Upper lobe of left lung (tissue), 6 donors: ENCODE data around the gene STARD3NL. TPM values are rescaled to one million over a fixed set of nuclear protein-coding genes. Genes with fewer than 3 reads are reported as not detected.
"Not testable (repeated sequence)": the region's sequence is repeated elsewhere in the genome, so short reads cannot be mapped to it uniquely, and the experiment has no call there.

ENCODE experiments used
- ATAC-seq, 2 donors: fragments of 200-7000 bp; cut with Tn5 transposase; one replicate each; pipeline ENCODE4 v1.9.1; 2022; ENCODE audit warnings: mild to moderate bottlenecking in 2 of 2, moderate library complexity in 2 of 2; ENCODE audit not compliant: low FRiP score in 2 of 2
- DNase-seq, 2 donors: peaks; one replicate each; pipeline ENCODE4 v3.0.0-alpha.2; 2019 to 2020
- H3K27ac ChIP-seq, 4 donors: fragments of 200-600 bp; sonication (generic); one replicate each; pipeline ENCODE4 v1.5.1; 2016 to 2019
- H3K27me3 ChIP-seq, 4 donors: fragments of 200-600 bp; sonication (generic); one replicate each; pipeline ENCODE4 v1.5.1; 2017 to 2019
- H3K36me3 ChIP-seq, 4 donors: fragments of 200-600 bp; sonication (generic); one replicate each; pipeline ENCODE4 v1.5.1; 2016 to 2019
- H3K4me1 ChIP-seq, 4 donors: fragments of 200-600 bp; sonication (generic); one replicate each; pipeline ENCODE4 v1.5.1; 2018 to 2019
- H3K4me3 ChIP-seq, 4 donors: fragments of 200-600 bp; sonication (generic); one replicate each; pipeline ENCODE4 v1.5.1; 2017 to 2019; ENCODE audit warnings: mild to moderate bottlenecking in 2 of 4, moderate library complexity in 1 of 4
- H3K9me3 ChIP-seq, 4 donors: fragments of 200-600 bp; sonication (generic); one replicate each; pipeline ENCODE4 v1.5.1; 2018 to 2019
- EP300 ChIP-seq, 4 donors: sonication (generic); formaldehyde crosslinking; IDR thresholded peaks; one replicate each; pipeline ENCODE4 v1.5.1; 2017; ENCODE audit warnings: antibody characterized with exemption in 4 of 4, control low read depth in 2 of 4
- POLR2A ChIP-seq, 4 donors: fragments of 450-650 bp; IDR thresholded peaks; one replicate each; pipeline ENCODE4 v1.5.1; 2016 to 2017; ENCODE audit warnings: antibody characterized with exemption in 4 of 4, mild to moderate bottlenecking in 2 of 4
- POLR2AphosphoS5 ChIP-seq, 2 donors: sonication (generic); formaldehyde crosslinking; IDR thresholded peaks; one replicate each; pipeline ENCODE4 v1.5.1; 2017; ENCODE audit warnings: antibody characterized with exemption in 2 of 2
- WGBS, 2 donors: methylation state at CpG; one replicate each; pipeline ENCODE4 v1.1.5; 2017 to 2018; 5-methylcytosine and 5-hydroxymethylcytosine counted together
- total RNA-seq, 6 donors: library from RNA; depleted of rRNA in 4 of 6; stranded (reverse); fragments of >200 nt in 4 of 6; gene quantifications; one replicate each; pipeline versions ENCODE4 v1.1.0 to v1.2.1, GENCODE V29; 2016 to 2021
- TF ChIP-seq, protein P1 (sequence below), 6 experiments: fragments of 450-650 bp in 4 of 6; fragments of 200-600 bp in 2 of 6; sonication (generic) in 2 of 6; IDR thresholded peaks; one replicate each; pipeline ENCODE4 v1.5.1; 2016 to 2019; ENCODE audit warnings: antibody characterized with exemption in 6 of 6
- donor health status: DM: no; HTN: no; CAD: no; lungs with moderate emphysema.
- donor health status: DM: no; HTN: yes; CAD: no; lungs with severe emphysema.

Gene STARD3NL
- total RNA-seq, 6 donors from 2014 or later: 30.3 to 80.0 (median 51.1) TPM

DNA sequence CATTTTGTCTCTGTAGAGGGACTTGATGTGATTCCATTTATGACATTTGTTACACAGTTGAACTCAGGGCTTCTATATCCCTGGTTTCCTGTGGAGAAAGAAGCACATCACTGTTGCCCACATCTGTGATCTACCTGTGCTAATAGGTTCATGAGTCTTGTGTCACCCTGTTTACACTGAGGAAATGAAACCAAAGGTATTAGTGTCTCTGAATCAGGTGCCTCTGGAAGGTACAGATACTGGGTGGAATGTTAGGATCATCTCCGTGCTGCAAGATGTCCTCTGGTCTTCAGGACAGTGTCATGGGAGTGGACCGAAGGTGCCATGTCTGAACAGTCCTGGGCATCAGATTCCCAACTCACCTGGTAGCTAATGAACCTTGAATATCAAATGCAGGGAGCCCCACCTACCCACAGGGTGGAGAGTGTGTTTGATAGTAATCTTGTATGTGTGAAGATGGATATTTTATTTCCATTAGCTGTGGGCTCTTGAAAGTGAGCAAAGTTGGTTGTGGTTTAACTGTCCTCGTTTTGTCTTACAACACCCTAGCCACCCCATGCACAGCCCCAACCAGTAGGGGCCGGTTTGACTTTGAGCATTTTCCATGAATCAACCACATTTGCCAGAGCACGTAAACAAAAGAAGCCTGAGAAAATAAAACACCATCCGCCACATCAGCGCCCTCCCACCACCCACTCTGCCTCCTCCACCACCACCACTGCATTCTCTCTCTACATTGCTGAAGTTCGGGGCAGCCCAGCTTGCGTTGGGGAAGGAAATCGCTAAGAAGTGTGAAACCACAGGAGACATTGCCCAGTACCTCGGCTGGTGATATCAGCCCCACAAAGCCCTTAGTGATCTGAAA is 54.7 kb downstream of the STARD3NL start:
- WGBS, 2 donors: 41 to 69% methylated on average over 9 to 11 of the region's 11 CpGs
- H3K27me3 ChIP-seq: no peaks in the 10 kb centered on the region
- DNase-seq (peak in 1 of 2 donors; percentile 47), ATAC-seq (peak; percentile 65 to 67)
- H3K36me3 ChIP-seq: peaks cover 0 to 28% (median 17%) of the 10 kb centered on the region in 4 donors
- no peak overlapping the region for H3K4me3 ChIP-seq
- H3K4me1 ChIP-seq: no peaks in the 10 kb centered on the region
- no peaks in the 10 kb centered on the region for H3K9me3 ChIP-seq
- TF ChIP-seq, protein P1, sequence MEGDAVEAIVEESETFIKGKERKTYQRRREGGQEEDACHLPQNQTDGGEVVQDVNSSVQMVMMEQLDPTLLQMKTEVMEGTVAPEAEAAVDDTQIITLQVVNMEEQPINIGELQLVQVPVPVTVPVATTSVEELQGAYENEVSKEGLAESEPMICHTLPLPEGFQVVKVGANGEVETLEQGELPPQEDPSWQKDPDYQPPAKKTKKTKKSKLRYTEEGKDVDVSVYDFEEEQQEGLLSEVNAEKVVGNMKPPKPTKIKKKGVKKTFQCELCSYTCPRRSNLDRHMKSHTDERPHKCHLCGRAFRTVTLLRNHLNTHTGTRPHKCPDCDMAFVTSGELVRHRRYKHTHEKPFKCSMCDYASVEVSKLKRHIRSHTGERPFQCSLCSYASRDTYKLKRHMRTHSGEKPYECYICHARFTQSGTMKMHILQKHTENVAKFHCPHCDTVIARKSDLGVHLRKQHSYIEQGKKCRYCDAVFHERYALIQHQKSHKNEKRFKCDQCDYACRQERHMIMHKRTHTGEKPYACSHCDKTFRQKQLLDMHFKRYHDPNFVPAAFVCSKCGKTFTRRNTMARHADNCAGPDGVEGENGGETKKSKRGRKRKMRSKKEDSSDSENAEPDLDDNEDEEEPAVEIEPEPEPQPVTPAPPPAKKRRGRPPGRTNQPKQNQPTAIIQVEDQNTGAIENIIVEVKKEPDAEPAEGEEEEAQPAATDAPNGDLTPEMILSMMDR (IDR thresholded peaks at IDR 0.05): no peak
- TF ChIP-seq POLR2AphosphoS5 (IDR thresholded peaks at IDR 0.05) (peak in 1 of 2 donors; percentile 29), POLR2A (IDR thresholded peaks at IDR 0.05) (no peak), EP300 (IDR thresholded peaks at IDR 0.05) (no peak)
- H3K27ac ChIP-seq: peak overlapping the region in 2 of 4 donors; percentile 30 to 33

DNA sequence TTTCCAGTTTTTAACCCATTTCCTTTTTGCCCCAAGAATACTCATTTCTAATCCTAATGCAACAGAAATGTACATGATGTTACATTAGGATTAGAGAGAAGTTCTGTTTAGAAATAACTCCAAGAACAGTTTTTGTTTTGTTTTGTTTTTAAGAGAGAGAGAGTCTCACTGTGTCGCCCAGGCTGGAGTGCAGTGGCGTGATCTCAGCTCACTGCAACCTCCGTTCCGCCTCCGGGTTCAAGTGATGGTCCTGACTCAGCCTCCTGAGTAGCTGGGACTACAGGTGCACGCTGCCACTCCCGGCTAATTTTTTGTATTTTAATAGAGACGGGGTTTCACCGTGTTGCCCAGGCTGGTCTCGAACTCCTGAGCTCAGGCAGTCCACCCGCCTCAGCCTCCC is 56.7 kb downstream of the STARD3NL start:
- DNase-seq, ATAC-seq, H3K4me1 ChIP-seq, H3K4me3 ChIP-seq, H3K27ac ChIP-seq, H3K27me3 ChIP-seq, H3K9me3 ChIP-seq: not testable (repeated sequence)
- peaks cover 0 to 16% (median 6%) of the 10 kb centered on the region in 4 donors for H3K36me3 ChIP-seq
- WGBS, 2 donors: 88 to 90% methylated on average over 11 of the region's 11 CpGs

DNA sequence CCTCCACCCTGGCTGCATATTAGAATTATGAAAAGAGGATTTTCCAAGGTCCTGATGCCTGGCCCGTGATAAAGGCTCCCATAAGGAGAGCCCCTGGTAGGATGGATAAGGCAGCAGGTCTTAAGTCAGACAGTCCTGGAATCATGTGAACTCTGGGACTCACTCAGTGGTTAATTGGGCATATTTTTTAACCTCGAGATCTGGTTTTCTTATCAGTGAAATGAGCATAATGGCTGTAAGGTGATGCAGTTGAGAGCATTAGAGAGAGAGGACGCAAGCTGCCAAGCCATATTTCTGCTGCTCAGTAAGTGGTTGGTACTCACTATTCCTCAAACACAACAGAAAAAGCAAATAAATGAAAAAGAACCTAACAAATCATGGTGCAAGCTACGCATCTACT is 57.6 kb downstream of the STARD3NL start:
- 59 to 65% methylated on average over 4 of the region's 4 CpGs for WGBS, 2 donors
- H3K9me3 ChIP-seq: no peaks in the 10 kb centered on the region
- no peak for TF ChIP-seq POLR2A (IDR thresholded peaks at IDR 0.05)
- TF ChIP-seq POLR2AphosphoS5 (IDR thresholded peaks at IDR 0.05): no peak
- TF ChIP-seq EP300 (IDR thresholded peaks at IDR 0.05): no peak
- TF ChIP-seq, protein P1 (IDR thresholded peaks at IDR 0.05): no peak
- H3K27me3 ChIP-seq: no peaks in the 10 kb centered on the region
- no peaks in the 10 kb centered on the region for H3K4me1 ChIP-seq
- peaks cover 0 to 7% (median 0%) of the 10 kb centered on the region in 4 donors for H3K36me3 ChIP-seq
- ATAC-seq (no peak), DNase-seq (no peak)
- no peak overlapping the region for H3K4me3 ChIP-seq
- no peak overlapping the region for H3K27ac ChIP-seq

DNA sequence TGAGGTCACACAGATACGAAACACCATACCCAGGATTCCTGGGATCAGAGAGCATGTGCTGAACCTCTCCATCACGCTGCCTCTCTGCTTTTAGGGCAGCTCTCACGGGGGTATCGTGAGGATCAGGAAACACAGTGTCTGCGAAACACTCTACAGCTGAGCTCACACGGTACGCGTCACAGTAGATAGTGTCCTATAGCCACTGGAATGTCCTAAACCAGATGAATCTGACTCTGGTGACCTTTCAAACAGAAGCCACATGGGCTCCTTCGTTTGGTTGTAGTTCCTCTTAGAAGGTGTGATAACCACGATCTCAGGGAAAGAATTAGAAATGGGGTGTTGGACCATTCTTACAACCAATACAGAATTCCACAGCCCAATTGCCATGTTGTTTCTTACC is 61.1 kb downstream of the STARD3NL start:
- H3K27ac ChIP-seq, H3K4me3 ChIP-seq, H3K36me3 ChIP-seq, H3K27me3 ChIP-seq, H3K9me3 ChIP-seq, DNase-seq, ATAC-seq, H3K4me1 ChIP-seq: not testable (repeated sequence)
- WGBS, 2 donors: 82 to 91% methylated on average over 10 of the region's 10 CpGs

DNA sequence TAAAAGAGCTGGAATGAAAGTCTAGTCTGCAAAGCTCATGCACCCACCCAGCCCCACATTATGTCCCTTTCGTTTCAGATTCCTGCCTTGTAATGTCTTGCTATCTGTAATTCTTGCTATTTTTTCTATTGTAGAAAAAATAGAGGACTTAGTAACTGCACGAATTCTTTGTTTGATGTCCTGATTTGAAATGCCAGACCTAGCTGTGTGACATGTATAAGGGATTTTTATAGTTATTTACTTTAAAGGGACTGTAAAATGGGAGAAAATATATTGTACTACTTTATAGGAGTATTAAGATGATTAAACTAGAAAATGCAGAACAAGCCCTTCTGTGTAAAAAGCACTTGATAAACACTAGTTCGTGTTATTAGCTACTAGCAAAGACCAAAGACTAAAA is 63.0 kb downstream of the STARD3NL start:
- Histone ChIP-seq H3K4me1 (peaks cover 0 to 12% (median 0%) of the 10 kb centered on the region in 4 donors), H3K4me3 (no peak overlapping the region), H3K27me3 (no peaks in the 10 kb centered on the region), H3K36me3 (no peaks in the 10 kb centered on the region), H3K9me3 (no peaks in the 10 kb centered on the region), H3K27ac (no peak overlapping the region)
- no peak for DNase-seq
- TF ChIP-seq POLR2A (IDR thresholded peaks at IDR 0.05) (no peak), POLR2AphosphoS5 (IDR thresholded peaks at IDR 0.05) (no peak), EP300 (IDR thresholded peaks at IDR 0.05) (no peak)
- TF ChIP-seq, protein P1 (IDR thresholded peaks at IDR 0.05): no peak
- 79% methylated on average over 3 of the region's 3 CpGs for WGBS, 2 donors
- no peak for ATAC-seq

DNA sequence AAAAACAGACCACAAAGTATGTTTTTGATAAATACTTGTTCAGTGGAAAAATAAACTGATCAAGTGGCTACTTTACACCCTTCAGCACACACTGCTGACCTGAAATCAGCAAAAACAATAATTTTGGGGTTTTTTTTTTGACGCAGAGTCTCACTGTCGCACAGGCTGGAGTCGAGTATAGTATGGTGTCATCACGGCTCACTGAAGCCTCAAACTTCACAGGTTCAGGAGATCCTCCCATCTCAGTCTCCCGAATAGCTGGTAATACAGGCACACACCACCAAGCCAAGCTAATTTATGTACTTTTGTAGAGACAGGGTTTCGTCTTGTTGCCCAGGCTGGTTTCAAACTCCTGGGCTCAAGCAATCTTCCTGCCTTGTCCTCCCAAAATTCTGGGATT is 64.8 kb downstream of the STARD3NL start:
- peaks cover 0 to 19% (median 0%) of the 10 kb centered on the region in 4 donors for H3K4me1 ChIP-seq
- peak overlapping the region in 1 of 4 donors; percentile 48 for H3K27ac ChIP-seq
- H3K36me3 ChIP-seq: no peaks in the 10 kb centered on the region
- no peak for TF ChIP-seq POLR2AphosphoS5 (IDR thresholded peaks at IDR 0.05)
- TF ChIP-seq POLR2A (IDR thresholded peaks at IDR 0.05): no peak
- no peak for TF ChIP-seq EP300 (IDR thresholded peaks at IDR 0.05)
- TF ChIP-seq, protein P1 (IDR thresholded peaks at IDR 0.05): no peak
- ATAC-seq: no peak
- no peak overlapping the region for H3K4me3 ChIP-seq
- no peak for DNase-seq
- H3K27me3 ChIP-seq: no peaks in the 10 kb centered on the region
- no peaks in the 10 kb centered on the region for H3K9me3 ChIP-seq
- WGBS, 2 donors: 93 to 94% methylated on average over 6 of the region's 6 CpGs
